K562 (cell line): ENCODE results near the gene GLUL. TPM values are rescaled to one million over a fixed set of nuclear protein-coding genes. Genes with fewer than 3 reads are reported as not detected.

Experiments used
- BRCA1 ChIP-seq, 2 experiments: fragments of 450-650 bp in 1 of 2; sonication (generic) in 1 of 2; formaldehyde crosslinking in 1 of 2; IDR thresholded peaks; 2 replicates each; pipeline versions ENCODE4 v1.5.0 to v1.6.1; 2017 to 2020; ENCODE audit warnings: mild to moderate bottlenecking in 1 of 2, missing genetic modification reagents in 1 of 2
- E2F1 ChIP-seq: sonication (generic); formaldehyde crosslinking; IDR thresholded peaks from 2 replicates; pipeline ENCODE4 v1.8.1; 2023; ENCODE audit warnings: mild to moderate bottlenecking, missing genetic modification reagents, moderate library complexity
- ELF4 ChIP-seq: fragments of 450-650 bp; formaldehyde crosslinking; IDR thresholded peaks from 2 replicates; pipeline ENCODE4 v1.4.0; 2022; ENCODE audit warnings: missing genetic modification characterization
- ETS2 ChIP-seq: IDR thresholded peaks from 2 replicates; pipeline ENCODE4 v1.6.1; 2016; ENCODE audit warnings: borderline replicate concordance, missing genetic modification characterization, mild to moderate bottlenecking, moderate library complexity, missing compliant biosample characterization; ENCODE audit not compliant: poor library complexity, severe bottlenecking
- FUS ChIP-seq: fragments of 200-400 bp; formaldehyde crosslinking; optimal IDR thresholded peaks from 2 replicates; pipeline ENCODE3; 2017; ENCODE audit warnings: low read depth, low read length
- HLTF ChIP-seq: fragments of 450-650 bp; IDR thresholded peaks from 2 replicates; pipeline ENCODE4 v1.6.1; 2016
- HMG20A ChIP-seq: fragments of 450-650 bp; formaldehyde crosslinking; conservative IDR thresholded peaks from 2 replicates; pipeline ENCODE4 v1.4.0; 2020; ENCODE audit warnings: mild to moderate bottlenecking, mixed read lengths
- HNRNPH1 ChIP-seq: fragments of 200-400 bp; formaldehyde crosslinking; optimal IDR thresholded peaks from 2 replicates; pipeline ENCODE3; 2017; ENCODE audit warnings: low read depth, mild to moderate bottlenecking, low read length, moderate library complexity
- HNRNPLL ChIP-seq: fragments of 200-400 bp; formaldehyde crosslinking; IDR thresholded peaks from 2 replicates; pipeline ENCODE4 v1.6.1; 2017; ENCODE audit warnings: low read length, low read depth, mild to moderate bottlenecking; ENCODE audit not compliant: poor library complexity, severe bottlenecking
- KHSRP ChIP-seq: fragments of 450-650 bp; IDR thresholded peaks from 2 replicates; pipeline ENCODE4 v1.6.1; 2017
- NFIC ChIP-seq: fragments of 450-650 bp; IDR thresholded peaks from 2 replicates; pipeline ENCODE4 v1.6.1; 2017; ENCODE audit warnings: mild to moderate bottlenecking, inconsistent platforms
- PHF21A ChIP-seq: fragments of 450-650 bp; IDR thresholded peaks from 2 replicates; pipeline ENCODE4 v1.6.1; 2017; ENCODE audit warnings: low read depth, borderline replicate concordance
- POLR3A ChIP-seq: IDR thresholded peaks from 2 replicates; pipeline ENCODE4 v1.6.1; 2011; ENCODE audit warnings: borderline replicate concordance, mild to moderate bottlenecking, moderate library complexity; ENCODE audit not compliant: insufficient read length, insufficient read depth; ENCODE audit errors: extremely low read depth
- POLR3G ChIP-seq: IDR thresholded peaks from 2 replicates; pipeline ENCODE4 v1.6.1; 2011; ENCODE audit not compliant: insufficient read length, insufficient replicate concordance; ENCODE audit errors: extremely low read depth
- RAD51 ChIP-seq: fragments of 450-650 bp; IDR thresholded peaks from 2 replicates; pipeline ENCODE4 v1.7.1; 2016; ENCODE audit warnings: low read depth, mild to moderate bottlenecking, borderline replicate concordance
- RNF2 ChIP-seq: sonication (generic); IDR thresholded peaks from 2 replicates; pipeline ENCODE4 v1.6.1; 2016
- TEAD1 ChIP-seq, 2 experiments: fragments of 450-650 bp in 1 of 2; sonication (generic) in 1 of 2; formaldehyde crosslinking; IDR thresholded peaks; 2 replicates each; pipeline versions ENCODE4 v1.4.0 to v1.8.0; 2020 to 2022; ENCODE audit warnings: mild to moderate bottlenecking in 2 of 2, missing genetic modification reagents in 1 of 2
- TEAD4 ChIP-seq, 2 experiments: sonication (generic) in 1 of 2; formaldehyde crosslinking in 1 of 2; IDR thresholded peaks; 2 replicates each; pipeline versions ENCODE4 v1.6.1 to v1.8.0; 2012 to 2022; ENCODE audit warnings: borderline replicate concordance in 1 of 2, inconsistent platforms in 1 of 2, low read length in 1 of 2, mild to moderate bottlenecking in 1 of 2, missing genetic modification reagents in 1 of 2
- TRIM28 ChIP-seq: fragments of 450-650 bp; IDR thresholded peaks from 2 replicates; pipeline ENCODE4 v1.6.1; 2017
- U2AF1 ChIP-seq: fragments of 200-400 bp; formaldehyde crosslinking; optimal IDR thresholded peaks from 2 replicates; pipeline ENCODE3; 2017; ENCODE audit warnings: mild to moderate bottlenecking, low read depth, low read length, moderate library complexity
- ZFPM2 ChIP-seq: fragments of 250-450 bp; sonication (Bioruptor Pico); IDR thresholded peaks from 2 replicates; pipeline ENCODE4 v1.5.1; 2022; ENCODE audit warnings: mild to moderate bottlenecking
- ZNF277 ChIP-seq: fragments of 250-450 bp; sonication (Bioruptor Pico); IDR thresholded peaks from 2 replicates; pipeline ENCODE4 v1.8.0; 2022; ENCODE audit warnings: inconsistent platforms, mild to moderate bottlenecking, moderate library complexity, borderline replicate concordance
- ZNF445 ChIP-seq: fragments of 250-450 bp; sonication (Bioruptor Pico); IDR thresholded peaks from 2 replicates; pipeline ENCODE4 v1.4.0; 2020; ENCODE audit warnings: low read depth, mild to moderate bottlenecking, moderate library complexity
- ZNF449 ChIP-seq: fragments of 250-450 bp; sonication (Bioruptor Pico); IDR thresholded peaks from 2 replicates; pipeline ENCODE4 v1.8.0; 2022; ENCODE audit warnings: moderate library complexity, mild to moderate bottlenecking, inconsistent platforms
- ZNF586 ChIP-seq: fragments of 450-650 bp; formaldehyde crosslinking; conservative IDR thresholded peaks from 2 replicates; pipeline ENCODE4 v1.4.0; 2020; ENCODE audit warnings: mild to moderate bottlenecking, moderate library complexity
- ZNF707 ChIP-seq: fragments of 250-450 bp; sonication (Bioruptor Pico); conservative IDR thresholded peaks from 2 replicates; pipeline ENCODE4 v1.8.0; 2022; ENCODE audit warnings: inconsistent platforms, mild to moderate bottlenecking, moderate library complexity
- polyA plus RNA-seq, 8 experiments: library from polyadenylated mRNA; depleted of rRNA in 4 of 8; stranded (reverse) in 5 of 8; unstranded in 3 of 8; fragments of >200 nt; fragmentation: Nextera tagmentation in 2 of 8; fragmentation: Illumina TruSeq in 1 of 8; extraction: Ambion mirVana in 2 of 8; extraction: Trizol in 1 of 8; gene quantifications; 2 replicates each; pipeline versions ENCODE4 v1.2.1 to v1.2.3, GENCODE V29; 2011 to 2014; ENCODE audit warnings: inconsistent platforms in 1 of 8, missing spikeins in 1 of 8
- total RNA-seq, 7 experiments: library from RNA; depleted of rRNA in 6 of 7; stranded (reverse); fragments of >200 nt in 6 of 7; fragmentation: Illumina TruSeq in 2 of 7; extraction: Trizol in 2 of 7; gene quantifications; 2 replicates each; pipeline versions ENCODE4 v1.2.1 to v1.2.3, GENCODE V29; 2011 to 2021; ENCODE audit warnings: low replicate concordance in 1 of 7

The GLUL gene
- total and polyA plus RNA-seq, 9 of the 15 experiments (the other 6 are each of a cell fraction or from before 2014, with no cell fraction given), result 1,088 to 4,222 (median 1,338) TPM

GRCh38 chr1:182391362-182392049 lies at the start of gene GLUL (continued):
- TF ChIP-seq HNRNPH1 (no peak), TRIM28 (no peak), ELF4 (peak; percentile 5; the same call in 1 of the 2 replicates), FUS (peak; percentile 90), POLR3G (no peak), ZFPM2 (CRISPR knock-in tag) (peak; percentile 89; the same call in 1 of the 2 replicates), ZNF277 (CRISPR knock-in tag) (no peak), PHF21A (peak; percentile 50; the same call in 1 of the 2 replicates), BRCA1 (IDR thresholded peaks at IDR 0.05) (no peak), BRCA1 (CRISPR knock-in tag; IDR thresholded peaks at IDR 0.05) (no peak), TEAD1 (CRISPR knock-in tag; IDR thresholded peaks at IDR 0.05) (peak; percentile 26 to 88; a peak in 3 of 4 replicates), ZNF449 (CRISPR knock-in tag) (no peak; the same call in 1 of the 2 replicates), KHSRP (no peak), ZNF445 (CRISPR knock-in tag) (no peak), NFIC (peak; percentile 79), HNRNPLL (peak; percentile 71), HMG20A (CRISPR knock-in tag) (no peak), TEAD4 (IDR thresholded peaks at IDR 0.05; ENCODE audit: low read length) (no peak; the same call in 1 of the 2 replicates), TEAD4 (CRISPR knock-in tag; IDR thresholded peaks at IDR 0.05; ENCODE audit: borderline replicate concordance) (0 out of 2 replicates have a peak, but pooled peaks have one; percentile 30), E2F1 (CRISPR knock-in tag) (peak; percentile 93), HLTF (no peak), ZNF586 (no peak), ZNF707 (CRISPR knock-in tag) (no peak), RAD51 (peak; percentile 52), POLR3A (no peak), ETS2 (no peak), RNF2 (no peak; the same call in 1 of the 2 replicates), U2AF1 (peak; percentile 90)
